SK-N-MC (cell line): ENCODE measurements around the gene LRRC71.

Experiments
- EZH2 ChIP-seq: fragments of 200-600 bp; sonication (generic); IDR thresholded peaks from one replicate; pipeline ENCODE4 v1.6.1; 2017; ENCODE audit warnings: antibody characterized with exemption
- FOXP2 ChIP-seq: optimal IDR thresholded peaks from 2 replicates; pipeline ENCODE3; 2011; ENCODE audit warnings: mild to moderate bottlenecking, moderate library complexity; ENCODE audit not compliant: insufficient read depth; ENCODE audit errors: extremely low read length, control extremely low read depth
- POLR2AphosphoS5 ChIP-seq: IDR thresholded peaks from 2 replicates; pipeline ENCODE4 v1.6.1; 2012; ENCODE audit warnings: mild to moderate bottlenecking, low read depth, low read length, borderline replicate concordance

DNA sequence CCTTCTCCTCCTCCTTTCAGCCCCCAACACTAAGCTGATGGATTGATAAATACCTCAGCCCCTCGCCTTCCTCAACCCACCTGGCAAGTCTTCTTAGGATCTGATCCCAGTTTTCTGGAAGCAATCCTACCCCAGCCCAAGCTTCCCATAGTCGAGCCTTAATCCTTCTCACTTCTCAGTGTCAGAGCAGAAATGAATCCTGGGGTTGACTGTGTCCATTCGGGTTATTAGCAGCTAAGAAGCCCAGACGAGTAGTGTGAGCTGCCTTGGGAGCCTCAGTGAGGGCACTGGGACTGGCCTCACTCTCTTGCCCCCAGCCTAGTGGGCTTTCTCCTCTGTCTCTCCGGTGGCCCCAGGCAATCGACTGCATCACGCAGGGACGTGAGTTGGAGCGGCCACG, 39.3 kb upstream of the LRRC71 start:
- TF ChIP-seq POLR2AphosphoS5 (no peak), EZH2 (no peak), FOXP2 (no peak)
